ENCODE measurements around the gene REV1. TPM values are rescaled to one million over a fixed set of nuclear protein-coding genes. Genes with fewer than 3 reads are reported as not detected.
"Not testable (repeated sequence)": the region's sequence is repeated elsewhere in the genome, so short reads cannot be mapped to it uniquely, and the experiment has no call there.

The REV1 gene
- total RNA-seq, 2 experiments from 2014 or later, result 22.6 to 30.6 TPM

DNA sequence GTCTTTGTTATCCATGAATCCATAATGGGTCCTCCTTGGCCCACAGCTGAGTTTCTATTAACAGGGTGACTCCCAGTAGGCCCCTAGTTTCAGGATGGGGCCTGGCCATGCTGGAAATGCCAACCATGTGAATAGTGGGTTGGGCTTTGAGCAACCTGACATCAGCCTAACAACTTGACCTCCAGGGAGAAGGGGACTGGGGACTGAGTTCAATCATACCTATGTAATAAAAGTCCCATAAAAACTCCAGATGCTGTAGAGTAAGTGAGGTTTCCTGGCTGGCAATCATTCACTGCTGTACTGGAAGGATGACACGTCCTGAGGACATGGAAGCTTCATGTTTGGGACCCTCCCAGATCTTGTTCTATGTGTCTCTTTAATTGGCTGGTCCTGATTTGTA is 7.9 kb downstream of the REV1 start:
- no peaks in the 10 kb centered on the region for H3K9me3 Mint-ChIP-seq
- no peak overlapping the region for H3K27ac Mint-ChIP-seq
- H3K36me3 Mint-ChIP-seq, result peaks cover 3% of the 10 kb centered on the region
- CTCF ChIA-PET, result no interaction called here
- DNase-seq, result no peak
- POLR2A ChIA-PET, result no interaction called here
- no peak overlapping the region for H3K4me3 Mint-ChIP-seq
- no peaks in the 10 kb centered on the region for H3K27me3 Mint-ChIP-seq
- intact Hi-C loops (cut with micrococcal nuclease), result loop anchor here (10.0 kb wide), 1 partner anchor 47 kb away; no protein-coding TSS in a partner anchor
- H3K4me1 Mint-ChIP-seq (ENCODE audit: low read depth), result peaks cover 58% of the 10 kb centered on the region

DNA sequence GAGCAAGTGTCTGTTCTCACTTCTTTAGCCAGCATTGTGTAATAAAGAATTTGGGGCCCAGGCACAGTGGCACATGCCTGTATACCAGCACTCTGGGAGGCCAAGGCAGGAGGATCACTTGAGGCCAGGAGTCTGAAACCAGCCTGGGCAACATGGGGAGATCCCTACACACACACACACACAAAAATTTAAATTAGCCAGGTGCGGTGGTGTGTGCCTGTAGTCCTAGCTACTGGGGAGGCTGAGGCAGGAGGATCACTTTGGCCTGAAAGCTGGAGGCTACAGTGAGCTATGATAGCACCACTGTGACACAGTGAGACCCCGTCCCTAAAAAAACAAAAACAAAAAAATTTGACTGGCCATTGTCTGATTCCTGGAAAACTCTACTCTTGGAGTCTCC is 8.3 kb downstream of the REV1 start:
- Mint-ChIP-seq H3K36me3 (peaks cover 3% of the 10 kb centered on the region), H3K4me1 (ENCODE audit: low read depth) (peaks cover 58% of the 10 kb centered on the region), H3K4me3 (no peak overlapping the region), H3K27ac (no peak overlapping the region), H3K27me3 (no peaks in the 10 kb centered on the region), H3K9me3 (no peaks in the 10 kb centered on the region)
- CTCF ChIA-PET, result no interaction called here
- intact Hi-C loops (cut with micrococcal nuclease), result loop anchor here (10.0 kb wide), 1 partner anchor 47 kb away; no protein-coding TSS in a partner anchor
- no peak for DNase-seq
- POLR2A ChIA-PET, result no interaction called here

DNA sequence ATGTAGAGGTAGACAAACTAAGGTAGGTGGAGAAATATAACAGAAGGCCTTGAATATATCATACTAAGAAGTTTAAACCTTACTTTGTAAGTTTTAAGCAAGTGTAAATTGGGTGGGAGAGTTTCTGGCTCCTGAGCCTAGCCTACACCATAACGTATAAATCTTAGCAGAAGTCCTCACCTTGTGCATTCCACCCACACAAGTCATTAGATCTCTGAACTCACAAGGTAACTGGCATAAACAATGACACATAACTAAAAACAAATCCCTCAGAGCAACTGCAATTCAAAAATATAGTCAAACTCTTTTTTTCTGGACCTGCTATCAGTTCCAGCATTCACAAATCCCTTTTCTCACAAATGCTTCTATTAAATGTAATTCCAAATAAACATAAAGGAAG is 9.4 kb downstream of the REV1 start:
- ChIA-PET CTCF (no interaction called here), POLR2A (no interaction called here)
- H3K9me3 Mint-ChIP-seq, result no peaks in the 10 kb centered on the region
- peaks cover 3% of the 10 kb centered on the region for H3K36me3 Mint-ChIP-seq
- H3K4me1 Mint-ChIP-seq (ENCODE audit: low read depth), result peaks cover 51% of the 10 kb centered on the region
- no peaks in the 10 kb centered on the region for H3K27me3 Mint-ChIP-seq
- intact Hi-C loops (cut with micrococcal nuclease), result loop anchor here (10.0 kb wide), 1 partner anchor 46 kb away; no protein-coding TSS in a partner anchor
- H3K27ac Mint-ChIP-seq, result no peak overlapping the region
- no peak for DNase-seq
- no peak overlapping the region for H3K4me3 Mint-ChIP-seq

DNA sequence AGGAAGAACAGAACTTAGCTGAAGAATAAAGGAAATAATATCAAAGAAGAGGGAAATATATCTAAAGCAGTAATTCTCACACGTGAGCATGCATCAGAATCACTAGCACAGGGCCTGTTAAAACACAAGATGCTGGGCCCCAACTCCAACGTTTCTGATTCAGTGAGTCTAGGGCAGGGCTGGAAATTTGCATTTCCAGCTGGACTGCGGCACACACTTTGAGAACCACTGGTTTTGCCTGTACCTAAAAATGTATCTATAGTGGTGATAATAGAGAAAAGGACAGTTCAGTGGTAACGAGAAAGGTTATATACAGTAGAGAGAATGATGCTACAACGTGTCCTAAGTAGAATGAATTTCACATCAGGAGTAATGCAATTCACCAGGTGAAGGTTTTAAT is 11.2 kb downstream of the REV1 start:
- no peaks in the 10 kb centered on the region for H3K27me3 Mint-ChIP-seq
- H3K27ac Mint-ChIP-seq, result no peak overlapping the region

DNA sequence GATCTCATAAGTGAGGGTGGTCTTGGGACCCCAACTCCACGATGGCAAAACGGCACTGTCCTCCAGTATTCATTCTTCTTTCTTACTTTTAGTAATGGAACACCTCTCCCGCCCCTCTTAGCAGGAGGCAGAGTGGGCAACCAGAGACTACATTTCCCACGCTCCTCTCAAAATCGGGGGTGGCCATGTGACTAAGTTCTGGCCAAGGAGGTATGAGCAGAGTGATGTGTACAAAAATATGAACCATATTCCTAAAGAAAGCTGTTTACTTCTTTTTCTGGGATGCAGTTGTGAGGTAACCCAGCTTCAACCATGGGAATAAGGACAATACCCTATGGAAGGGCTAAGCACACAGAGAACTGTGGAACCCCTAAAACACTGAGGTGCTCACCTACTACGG is 12.8 kb downstream of the REV1 start:
- no peak overlapping the region for H3K27ac Mint-ChIP-seq
- no peak for DNase-seq
- H3K4me3 Mint-ChIP-seq, result no peak overlapping the region

More for the DNA sequence above, 11.2 kb downstream of the REV1 start:
- no peak for DNase-seq
- ChIA-PET POLR2A (no interaction called here), CTCF (interaction anchor here (1.1 kb wide), 1 partner anchor 11 kb away, joined by 3 read pairs; the partner anchor contains the start of gene REV1)
- no peaks in the 10 kb centered on the region for H3K9me3 Mint-ChIP-seq
- H3K36me3 Mint-ChIP-seq, result peaks cover 3% of the 10 kb centered on the region
- peaks cover 49% of the 10 kb centered on the region for H3K4me1 Mint-ChIP-seq (ENCODE audit: low read depth)
- intact Hi-C loops (cut with micrococcal nuclease), result no loop called here
- no peak overlapping the region for H3K4me3 Mint-ChIP-seq

DNA sequence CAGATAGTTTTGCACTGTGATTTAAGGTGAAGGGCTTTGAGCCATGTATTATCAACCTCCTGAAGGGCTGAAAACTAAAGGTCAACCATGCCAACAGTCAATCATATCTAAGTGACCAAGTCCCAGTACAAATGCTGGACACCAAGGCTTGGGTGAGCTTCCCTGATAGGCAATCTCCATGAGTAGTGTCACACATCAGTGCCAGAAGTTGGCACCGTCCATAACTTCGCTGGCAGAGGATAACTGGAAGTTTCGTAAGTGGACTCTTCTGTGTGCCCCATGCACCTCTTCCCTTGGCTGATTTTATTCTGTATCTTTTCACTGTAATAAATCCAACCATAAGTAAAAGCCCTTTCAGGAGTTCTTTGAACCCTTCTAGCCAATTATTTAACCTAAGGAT is 13.2 kb downstream of the REV1 start:
- peaks cover 45% of the 10 kb centered on the region for H3K4me1 Mint-ChIP-seq (ENCODE audit: low read depth)
- ChIA-PET POLR2A (no interaction called here), CTCF (no interaction called here)
- no peak overlapping the region for H3K27ac Mint-ChIP-seq
- H3K36me3 Mint-ChIP-seq, result peaks cover 3% of the 10 kb centered on the region
- H3K9me3 Mint-ChIP-seq, result no peaks in the 10 kb centered on the region
- no peak overlapping the region for H3K4me3 Mint-ChIP-seq
- no peaks in the 10 kb centered on the region for H3K27me3 Mint-ChIP-seq
- DNase-seq, result no peak
- intact Hi-C loops (cut with micrococcal nuclease), result no loop called here

More for the DNA sequence above, 12.8 kb downstream of the REV1 start:
- Mint-ChIP-seq H3K9me3 (no peaks in the 10 kb centered on the region), H3K27me3 (no peaks in the 10 kb centered on the region), H3K36me3 (peaks cover 3% of the 10 kb centered on the region), H3K4me1 (ENCODE audit: low read depth) (peaks cover 49% of the 10 kb centered on the region)
- intact Hi-C loops (cut with micrococcal nuclease), result no loop called here
- POLR2A ChIA-PET, result no interaction called here
- CTCF ChIA-PET, result no interaction called here

DNA sequence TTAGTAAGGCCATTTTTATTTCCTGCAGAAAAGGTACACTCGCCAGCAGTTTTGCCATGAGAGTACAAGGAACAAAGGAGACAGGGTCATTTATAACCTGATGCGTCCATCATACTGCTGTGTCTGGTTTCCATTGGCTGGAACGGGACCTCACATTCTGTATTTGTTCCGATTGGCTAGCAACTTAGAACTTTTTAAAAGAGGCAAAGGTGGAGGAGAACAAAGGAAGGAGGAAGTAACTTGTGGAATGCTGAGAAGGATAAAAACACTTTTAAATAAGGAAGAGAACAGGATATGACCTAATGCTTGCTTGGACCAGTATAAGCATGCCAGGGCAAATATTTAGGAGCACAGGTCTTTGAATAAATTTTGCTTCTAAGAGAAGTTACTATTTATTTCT is 14.7 kb downstream of the REV1 start:
- H3K36me3 Mint-ChIP-seq; H3K9me3 Mint-ChIP-seq; POLR2A ChIA-PET; H3K27ac Mint-ChIP-seq; CTCF ChIA-PET; DNase-seq; H3K4me3 Mint-ChIP-seq; intact Hi-C loops (cut with micrococcal nuclease); H3K27me3 Mint-ChIP-seq: not testable (repeated sequence)
- H3K4me1 Mint-ChIP-seq (ENCODE audit: low read depth), result peaks cover 34% of the 10 kb centered on the region

DNA sequence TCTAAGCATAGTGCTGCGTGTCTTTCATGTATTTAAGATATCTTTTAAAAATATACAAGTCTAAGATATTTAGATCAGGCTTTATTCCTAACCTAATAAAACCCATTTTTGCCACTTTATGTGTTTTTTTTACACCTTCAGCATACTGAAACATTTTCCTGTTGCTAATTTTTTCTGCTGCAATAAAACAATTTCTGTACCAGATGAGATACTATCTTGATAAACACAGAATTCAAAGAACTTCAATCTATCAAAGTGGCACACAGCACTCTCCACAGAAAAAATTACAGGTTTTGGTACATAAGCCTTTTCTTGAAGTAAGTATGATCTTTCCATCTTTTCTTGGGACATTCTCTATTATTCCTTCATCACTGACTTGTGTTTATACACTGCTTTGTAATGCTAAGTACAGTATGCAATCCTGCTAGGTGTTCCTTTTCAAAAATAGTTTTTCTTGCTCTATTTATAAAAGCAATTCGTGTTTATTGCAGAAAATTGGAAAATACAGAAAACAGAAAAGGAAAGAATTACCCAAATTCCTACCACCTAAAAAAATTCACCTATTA is 16.2 kb downstream of the REV1 start:
- H3K4me1 Mint-ChIP-seq (ENCODE audit: low read depth), result peaks cover 35% of the 10 kb centered on the region
- no peaks in the 10 kb centered on the region for H3K27me3 Mint-ChIP-seq
- H3K36me3 Mint-ChIP-seq, result peaks cover 5% of the 10 kb centered on the region
- H3K27ac Mint-ChIP-seq, result no peak overlapping the region
- no peaks in the 10 kb centered on the region for H3K9me3 Mint-ChIP-seq
- no peak overlapping the region for H3K4me3 Mint-ChIP-seq
- intact Hi-C loops (cut with micrococcal nuclease), result no loop called here
- ChIA-PET CTCF (no interaction called here), POLR2A (no interaction called here)
- no peak for DNase-seq

DNA sequence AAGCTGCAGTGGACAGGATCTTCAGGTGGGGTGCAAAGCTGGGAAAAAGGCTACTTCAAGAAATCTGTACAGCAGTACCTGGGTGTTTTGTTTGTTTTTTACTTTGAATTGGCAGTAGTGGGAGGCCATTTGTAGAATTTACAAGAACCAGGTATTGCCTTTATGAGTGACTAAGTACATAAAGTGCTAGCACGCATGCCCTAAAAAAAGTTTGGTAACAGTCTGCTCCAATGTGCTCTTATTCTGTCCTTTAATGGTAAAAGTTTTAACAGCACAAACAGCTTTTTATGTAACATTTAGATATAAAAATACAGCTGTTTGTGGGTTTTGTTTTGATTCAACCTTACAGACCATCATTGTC is 17.2 kb downstream of the REV1 start:
- POLR2A ChIA-PET, result no interaction called here
- Mint-ChIP-seq H3K4me3 (no peak overlapping the region), H3K4me1 (ENCODE audit: low read depth) (peaks cover 35% of the 10 kb centered on the region), H3K36me3 (peaks cover 5% of the 10 kb centered on the region), H3K27ac (no peak overlapping the region), H3K27me3 (no peaks in the 10 kb centered on the region), H3K9me3 (no peaks in the 10 kb centered on the region)
- intact Hi-C loops (cut with micrococcal nuclease), result no loop called here
- DNase-seq, result no peak
- CTCF ChIA-PET, result no interaction called here

DNA sequence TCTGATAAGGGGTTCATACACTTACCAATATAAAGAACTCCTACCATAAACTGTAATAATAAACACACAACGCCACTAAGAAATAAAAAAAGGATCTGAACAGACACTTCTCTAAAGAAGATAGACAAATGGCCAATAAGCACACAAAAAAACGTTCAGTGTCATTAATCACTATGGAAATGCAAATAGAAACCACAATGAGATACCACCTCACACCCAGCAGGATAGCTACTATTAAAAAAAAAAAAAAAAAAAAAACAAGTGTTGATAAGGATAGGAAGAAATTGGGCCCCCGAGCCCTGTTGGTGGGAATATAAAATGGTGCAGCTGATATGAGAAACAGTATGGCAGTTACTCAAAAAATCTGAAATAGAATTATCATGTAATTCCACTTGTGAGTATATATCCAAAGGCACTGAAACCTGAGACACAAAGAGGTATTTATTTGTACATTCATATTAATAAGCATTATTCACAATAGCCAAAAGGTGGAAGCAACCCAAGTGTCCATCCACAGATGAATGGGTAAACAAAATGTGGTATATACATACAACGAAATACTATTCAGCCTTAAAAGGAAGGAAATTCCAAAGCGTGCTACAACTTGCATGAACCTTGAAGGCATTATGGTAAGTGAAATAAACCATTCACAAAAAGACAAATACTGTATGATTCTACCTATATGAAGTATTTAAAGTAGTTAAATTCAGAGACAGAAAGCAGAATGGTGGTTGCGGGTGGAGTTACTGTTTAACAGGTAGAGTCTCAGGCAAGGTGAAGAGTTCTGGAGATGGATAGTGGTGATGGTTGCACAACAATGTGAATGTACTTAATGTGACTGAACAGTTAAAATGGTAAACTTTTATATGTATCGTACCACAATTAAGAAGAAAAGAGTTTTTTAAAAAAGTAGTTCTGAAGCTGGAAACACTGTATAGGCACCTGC is 17.9 kb downstream of the REV1 start:
- no peak overlapping the region for H3K4me3 Mint-ChIP-seq
- H3K9me3 Mint-ChIP-seq, result no peaks in the 10 kb centered on the region
- intact Hi-C loops (cut with micrococcal nuclease), result no loop called here
- H3K36me3 Mint-ChIP-seq, result peaks cover 3% of the 10 kb centered on the region
- ChIA-PET POLR2A (no interaction called here), CTCF (no interaction called here)
- H3K4me1 Mint-ChIP-seq (ENCODE audit: low read depth), result peaks cover 31% of the 10 kb centered on the region
- no peak overlapping the region for H3K27ac Mint-ChIP-seq
- DNase-seq, result no peak
- no peaks in the 10 kb centered on the region for H3K27me3 Mint-ChIP-seq

DNA sequence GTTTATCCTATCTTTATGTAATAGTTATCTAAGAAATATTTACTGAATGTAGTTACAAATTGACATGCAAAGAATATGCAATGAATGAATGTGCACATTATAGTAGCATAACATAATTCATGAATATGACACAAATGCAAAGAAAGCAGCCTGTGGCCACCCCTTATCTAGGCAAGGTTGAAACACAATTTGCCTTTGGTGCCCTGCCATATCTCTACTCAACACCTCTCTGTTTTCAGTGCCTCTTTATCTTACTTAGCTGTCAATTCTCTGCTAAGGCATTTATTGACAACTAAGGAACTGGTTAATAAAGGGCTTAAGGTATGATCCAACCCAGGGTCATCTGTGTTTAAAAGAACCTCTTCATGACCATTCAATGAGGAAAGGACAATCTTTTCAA is 18.9 kb downstream of the REV1 start:
- Mint-ChIP-seq H3K27ac (no peak overlapping the region), H3K9me3 (no peaks in the 10 kb centered on the region), H3K27me3 (no peaks in the 10 kb centered on the region), H3K36me3 (peaks cover 3% of the 10 kb centered on the region), H3K4me1 (ENCODE audit: low read depth) (peaks cover 28% of the 10 kb centered on the region), H3K4me3 (no peak overlapping the region)
- CTCF ChIA-PET, result no interaction called here
- no peak for DNase-seq
- POLR2A ChIA-PET, result no interaction called here
- intact Hi-C loops (cut with micrococcal nuclease), result no loop called here

DNA sequence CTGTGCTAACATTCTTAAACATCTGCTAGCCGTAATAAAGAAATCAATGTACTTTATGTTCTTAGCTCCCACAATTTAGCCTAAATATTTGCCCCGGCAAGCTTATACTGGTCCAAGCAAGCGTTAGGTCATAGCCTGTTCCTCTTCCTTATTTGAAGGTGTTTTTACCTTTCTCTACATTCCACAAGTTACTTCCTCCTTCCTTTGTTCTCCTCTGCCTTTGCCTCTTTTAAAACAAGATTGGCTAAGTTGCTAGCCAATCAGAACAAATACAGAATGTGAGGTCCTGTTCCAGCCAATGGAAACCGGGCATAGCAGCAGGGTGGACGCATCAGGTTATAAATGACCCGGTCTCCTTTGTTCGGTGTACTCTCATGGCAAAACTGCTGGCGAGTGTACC is 19.4 kb downstream of the REV1 start:
- H3K27me3 Mint-ChIP-seq; DNase-seq; H3K9me3 Mint-ChIP-seq; H3K36me3 Mint-ChIP-seq; CTCF ChIA-PET; POLR2A ChIA-PET; intact Hi-C loops (cut with micrococcal nuclease); H3K4me3 Mint-ChIP-seq; H3K27ac Mint-ChIP-seq: not testable (repeated sequence)
- peaks cover 29% of the 10 kb centered on the region for H3K4me1 Mint-ChIP-seq (ENCODE audit: low read depth)

DNA sequence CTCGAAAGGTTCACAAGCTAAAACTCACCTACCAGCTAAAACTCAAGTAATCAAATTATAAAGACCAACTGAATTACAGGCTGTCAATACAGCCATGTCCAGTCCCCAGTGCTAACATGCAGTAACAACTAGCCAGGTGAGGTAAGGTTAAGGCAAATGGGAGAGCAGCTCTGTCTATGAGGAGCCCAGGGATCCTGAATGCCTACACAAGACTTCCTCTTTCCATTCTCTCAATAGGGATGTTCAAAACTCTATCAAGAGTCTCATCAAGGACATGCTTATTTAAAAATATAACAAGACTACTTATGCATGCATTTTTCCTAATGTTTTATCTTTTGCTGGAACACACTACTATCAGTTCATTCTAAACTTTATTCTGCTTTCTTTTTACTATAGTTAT is 20.4 kb downstream of the REV1 start:
- intact Hi-C loops (cut with micrococcal nuclease), result no loop called here
- Mint-ChIP-seq H3K36me3 (peaks cover 3% of the 10 kb centered on the region), H3K4me1 (ENCODE audit: low read depth) (peaks cover 27% of the 10 kb centered on the region), H3K4me3 (no peak overlapping the region), H3K9me3 (no peaks in the 10 kb centered on the region), H3K27me3 (no peaks in the 10 kb centered on the region), H3K27ac (no peak overlapping the region)
- ChIA-PET CTCF (no interaction called here), POLR2A (no interaction called here)
- DNase-seq, result no peak

Measured in activated CD4-positive, alpha-beta memory T cell treated with anti-CD3 and anti-CD28 coated beads for 36 hours (primary cell).